Lung microvascular endothelial cell (primary cell): ENCODE measurements around the gene ZDHHC20. TPM values are rescaled to one million over a fixed set of nuclear protein-coding genes. Genes with fewer than 3 reads are reported as not detected.

ENCODE experiments used
- DNase-seq, 2 donors: peaks; one replicate each; pipeline versions ENCODE4 v3.0.0 to v3.0.0-alpha.2; 2010; ENCODE audit warnings: low read depth in 2 of 2
- total RNA-seq: library from RNA; depleted of rRNA; stranded (reverse); fragments of >200 nt; gene quantifications from 2 replicates; pipeline ENCODE4 v1.2.1, GENCODE V29; 2014

The ZDHHC20 gene
- total RNA-seq, 1 donor from 2014 or later, result 63.7 TPM

- DNase-seq, result no peak
These were observed 96.4 kb downstream of the ZDHHC20 start for GRCh38 chr13:21362741-21363140.

- DNase-seq, result no peak
These were observed 97.4 kb downstream of the ZDHHC20 start for GRCh38 chr13:21361706-21362105.

- no peak for DNase-seq
These were observed 98.0 kb downstream of the ZDHHC20 start for GRCh38 chr13:21361123-21361522.

DNA sequence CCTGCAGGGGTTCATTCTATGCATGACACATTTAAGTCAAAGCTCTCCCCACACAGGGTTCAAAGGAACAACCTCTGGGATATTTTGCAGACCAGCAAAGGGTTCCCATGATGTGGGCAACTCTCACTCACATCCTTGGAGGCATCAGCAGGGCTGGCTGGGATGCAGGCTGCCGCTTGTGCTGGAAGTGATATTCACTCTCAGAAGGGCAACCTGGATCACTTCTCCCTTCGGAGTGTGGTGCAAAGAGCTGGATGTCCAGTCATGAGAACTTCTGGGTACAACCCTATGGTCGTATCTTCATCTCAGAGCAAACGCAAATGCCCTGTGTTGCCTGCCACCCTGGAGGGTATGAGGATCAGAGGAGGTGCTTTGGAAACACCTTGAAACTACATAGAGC is 98.6 kb downstream of the ZDHHC20 start:
- DNase-seq, result no peak

GRCh38 chr13:21359855-21360254 is 99.2 kb downstream of the ZDHHC20 start:
- no peak for DNase-seq

GRCh38 chr13:21355304-21355703 is 103.8 kb downstream of the ZDHHC20 start:
- DNase-seq, result no peak

GRCh38 chr13:21354721-21355120 is 104.4 kb downstream of the ZDHHC20 start:
- DNase-seq, result no peak

DNA sequence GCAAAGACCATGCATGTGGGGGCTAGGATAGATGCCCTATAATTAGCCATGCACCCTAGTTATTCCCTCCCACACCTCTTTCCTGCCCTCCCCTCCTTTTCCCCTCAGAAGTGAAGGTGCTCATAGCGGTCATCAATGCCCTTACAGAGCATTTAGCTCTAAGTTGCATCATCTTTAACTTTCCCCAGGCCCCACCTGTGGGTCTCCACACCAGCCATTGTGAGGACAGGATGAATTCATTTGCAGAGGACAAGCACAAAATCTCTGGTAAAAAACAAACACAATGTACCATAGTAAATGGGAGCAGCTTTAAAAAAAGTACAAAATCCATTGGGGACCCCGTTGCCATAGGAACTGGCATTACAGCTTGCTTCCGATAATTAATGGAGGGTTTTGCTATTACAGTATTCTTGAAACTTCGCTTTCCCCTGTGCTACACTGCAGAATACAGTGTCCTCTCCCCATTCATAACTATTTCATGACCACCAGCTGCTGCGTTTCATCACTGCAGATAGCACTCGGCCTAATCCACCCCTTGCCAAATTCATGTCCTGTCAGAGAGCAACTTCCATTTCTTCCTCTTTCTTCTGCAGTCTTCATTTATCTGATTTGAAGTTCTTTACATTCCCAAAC is 110.5 kb downstream of the ZDHHC20 start:
- DNase-seq, result no peak

DNA sequence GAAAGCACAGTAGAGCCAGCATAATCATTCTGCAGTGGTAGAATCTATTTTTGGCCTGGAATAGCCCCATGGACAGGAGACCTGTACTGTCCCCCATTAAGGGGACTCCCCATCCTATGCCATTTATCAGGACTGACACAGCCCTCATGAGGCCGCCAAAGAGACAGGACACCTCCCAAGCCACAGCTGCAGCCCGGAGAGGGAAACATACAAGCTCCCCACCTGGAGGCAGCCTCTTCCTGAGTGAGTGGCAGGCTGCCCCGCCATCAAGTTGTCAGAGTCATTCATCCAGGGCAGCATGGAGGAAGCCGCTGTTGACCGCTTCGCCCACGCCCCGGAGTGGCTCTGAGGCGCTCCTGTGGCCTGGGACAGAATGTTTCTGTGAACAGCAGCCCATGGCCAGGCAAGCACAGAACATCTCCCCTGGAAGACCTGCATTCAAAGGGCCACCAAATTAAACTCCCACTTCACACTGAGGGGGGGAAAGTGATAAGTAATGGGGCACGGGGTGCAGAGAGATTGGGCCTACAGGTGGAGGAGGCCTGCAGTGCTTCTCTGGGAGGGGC is 111.3 kb downstream of the ZDHHC20 start:
- no peak for DNase-seq

- DNase-seq, result peak in 1 of 2 donors; percentile 7
These were observed 114.4 kb downstream of the ZDHHC20 start for GRCh38 chr13:21344662-21345176.

DNA sequence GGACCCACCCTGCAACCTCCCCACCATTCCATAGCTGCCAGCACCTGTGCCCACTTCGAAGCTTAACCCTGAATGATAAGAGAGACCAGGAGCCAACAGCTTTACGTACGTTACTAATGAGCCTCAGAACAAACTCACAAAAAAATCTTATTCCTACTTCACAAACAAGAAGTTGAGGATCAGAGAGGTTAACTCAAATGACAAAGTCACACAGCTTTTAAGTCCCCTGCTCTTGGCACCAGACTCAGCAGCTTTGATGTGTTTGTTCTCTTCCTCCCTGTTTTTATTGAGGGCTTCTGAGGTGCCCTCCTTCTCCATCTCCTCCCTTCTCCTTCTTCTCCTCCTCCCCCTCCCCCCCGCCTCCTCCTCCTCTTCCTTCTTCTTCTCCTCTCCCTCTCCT is 115.4 kb downstream of the ZDHHC20 start:
- no peak for DNase-seq

- no peak for DNase-seq
These were observed 116.2 kb downstream of the ZDHHC20 start for GRCh38 chr13:21342699-21343442.

- no peak for DNase-seq
These were observed 117.3 kb downstream of the ZDHHC20 start for GRCh38 chr13:21341637-21342422.

DNA sequence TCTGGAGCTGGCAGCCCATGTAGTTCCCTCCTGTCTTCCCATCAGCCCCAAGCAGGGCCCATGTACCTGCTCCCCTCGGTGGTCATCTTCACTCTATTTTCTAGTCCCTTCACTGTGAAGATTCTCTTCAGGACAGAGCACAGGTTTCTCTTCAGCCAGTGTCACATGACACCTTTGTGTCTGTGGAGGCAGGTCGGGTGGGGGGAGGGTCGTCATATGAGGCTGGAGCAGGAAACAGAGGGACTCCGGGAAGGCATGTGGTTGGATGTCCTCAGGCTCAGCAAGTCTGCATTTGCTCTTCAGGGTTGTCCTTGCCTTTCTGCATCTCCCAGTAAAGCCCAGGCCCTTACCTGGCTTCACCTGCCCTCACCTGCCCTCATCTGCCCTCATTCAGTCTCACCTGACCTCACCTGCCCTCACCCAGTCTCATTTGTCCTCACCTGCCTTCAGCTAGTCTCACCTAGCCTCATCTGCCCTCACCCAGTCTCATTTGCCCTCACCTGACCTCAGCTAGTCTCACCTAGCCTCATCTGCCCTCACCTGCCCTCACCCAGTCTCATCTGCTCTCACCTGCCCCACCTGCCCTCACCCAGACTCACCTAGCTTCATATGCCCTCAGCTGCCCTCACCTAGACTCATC is 120.3 kb downstream of the ZDHHC20 start:
- DNase-seq, result no peak

GRCh38 chr13:21338156-21338555 is 120.9 kb downstream of the ZDHHC20 start:
- peak in 1 of 2 donors; percentile 35 for DNase-seq

DNA sequence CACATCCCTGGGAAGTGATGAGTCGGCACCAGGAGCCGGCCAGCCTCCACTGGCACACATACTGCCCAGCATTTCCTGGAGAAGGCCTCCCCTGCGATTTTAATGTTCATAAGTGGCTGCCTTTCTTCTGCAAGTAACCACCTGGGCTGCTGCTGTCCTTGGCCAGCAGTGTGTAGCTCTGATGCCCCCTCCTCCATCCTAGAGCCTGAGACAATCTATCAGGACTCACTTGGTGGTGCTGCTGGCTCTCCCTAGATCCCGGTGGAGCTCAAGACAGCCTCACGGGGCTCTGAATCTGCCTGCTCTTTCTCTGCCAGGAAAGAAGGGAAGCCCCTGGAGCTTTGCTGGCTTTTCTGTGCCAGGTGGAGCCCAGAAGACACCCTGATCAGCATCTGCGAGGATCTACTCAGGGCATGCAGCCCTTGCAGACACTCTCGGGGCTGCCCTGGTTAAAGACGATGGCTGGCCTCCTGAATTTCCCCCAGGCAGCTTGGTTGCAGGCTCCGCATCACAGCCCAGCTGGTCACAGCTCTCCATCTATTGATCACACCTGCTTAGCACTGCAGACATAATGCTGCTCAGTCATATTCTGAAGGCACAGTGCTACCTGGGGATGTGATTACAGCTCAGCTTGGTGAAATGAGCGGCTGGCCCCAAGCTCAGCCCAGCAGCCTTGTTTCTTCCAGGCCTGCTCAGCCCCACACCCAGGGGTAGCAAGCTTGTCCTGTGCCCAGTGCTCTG is 122.3 kb downstream of the ZDHHC20 start:
- DNase-seq, result no peak

DNA sequence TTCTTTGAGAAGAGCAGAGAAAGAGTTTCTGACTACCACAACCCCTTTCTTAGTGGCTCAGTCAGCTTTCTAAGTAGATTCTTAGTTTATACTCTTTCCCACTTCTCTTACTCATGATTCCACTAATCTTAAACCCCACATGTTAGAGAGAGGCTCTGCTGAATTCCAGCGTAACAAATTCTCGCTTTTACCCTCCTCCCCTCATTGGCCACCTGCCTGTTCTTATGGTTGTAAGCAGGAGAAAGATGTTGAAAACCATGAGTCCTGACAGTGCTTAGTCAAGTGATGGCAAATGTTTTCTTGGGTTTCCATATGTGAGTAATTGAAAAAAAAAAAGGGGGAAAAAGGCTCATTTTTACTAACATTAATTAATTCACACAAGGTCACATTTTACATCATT is 125.9 kb downstream of the ZDHHC20 start:
- no peak for DNase-seq

DNA sequence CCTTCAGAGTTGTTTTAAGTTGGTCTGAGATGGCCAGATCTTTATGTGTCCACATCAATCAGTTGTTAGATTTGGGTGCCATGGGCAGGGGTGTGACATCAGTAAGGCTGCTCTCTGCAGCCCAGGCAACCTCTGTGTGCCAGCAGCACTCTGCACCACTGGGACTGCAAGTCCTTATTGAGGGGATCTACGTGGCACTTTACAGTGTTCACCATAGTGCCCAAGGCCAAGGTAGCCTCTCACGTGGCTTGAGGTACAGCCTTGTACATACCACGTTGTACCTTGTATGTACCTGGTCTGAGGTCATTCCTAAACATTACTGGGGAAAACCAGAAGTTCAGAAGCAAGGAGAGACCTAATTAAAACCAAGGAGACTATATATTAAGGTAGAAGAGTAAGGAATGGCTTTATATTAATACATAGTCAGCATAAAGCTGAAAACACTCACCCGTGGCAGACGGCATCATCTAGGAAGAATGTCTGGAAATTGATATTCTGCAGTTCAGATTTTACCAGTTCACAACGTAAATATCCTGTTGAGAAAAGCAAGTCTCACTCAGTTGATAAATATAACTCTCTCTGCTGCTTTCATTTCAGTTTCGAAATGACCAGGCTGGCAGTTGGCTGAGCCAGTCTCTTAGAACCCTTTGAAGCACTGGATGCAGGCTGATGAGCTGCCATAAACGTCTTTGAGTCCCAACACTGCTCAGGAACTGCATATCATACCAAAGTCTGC is 128.8 kb downstream of the ZDHHC20 start:
- no peak for DNase-seq

DNA sequence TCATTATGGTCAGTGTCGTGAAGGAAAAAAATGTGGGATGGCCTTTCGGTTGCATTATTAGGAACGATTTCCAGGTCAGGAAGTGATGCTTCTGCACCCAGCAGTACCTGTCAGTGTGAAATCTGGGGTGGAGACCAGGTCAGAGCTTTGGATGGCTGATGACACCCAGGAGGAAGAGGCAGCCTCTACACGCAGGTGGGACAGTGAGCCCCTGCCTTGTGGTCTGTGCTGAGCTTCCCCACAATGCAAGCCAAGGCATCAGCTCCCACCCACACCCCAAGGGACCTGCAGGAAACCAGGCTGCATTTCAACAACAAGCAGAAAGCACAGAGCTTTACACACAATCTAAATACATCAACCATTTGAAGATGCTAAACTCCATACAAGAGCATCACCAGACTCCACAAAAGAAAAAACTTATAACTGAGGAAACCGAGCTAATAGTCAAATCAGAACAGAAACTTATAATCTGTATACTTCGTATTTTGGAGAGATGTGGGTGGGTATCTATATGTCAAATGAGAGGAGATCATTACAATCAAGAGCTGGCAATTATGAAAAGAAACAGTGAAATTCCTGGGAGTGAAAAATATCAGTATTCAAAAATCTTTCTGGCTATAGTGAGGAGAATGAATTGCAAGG is 130.1 kb downstream of the ZDHHC20 start:
- DNase-seq, result no peak
